AG10803 (cell line): Measurements from ENCODE around the gene SPRED3.

Experiments used
- DNase-seq: peaks from one replicate; pipeline ENCODE4 v3.0.0; 2010; ENCODE audit warnings: low read depth
- H3K4me3 ChIP-seq: 2 replicates; pipeline ENCODE4 v1.5.1; 2011; ENCODE audit warnings: mild to moderate bottlenecking, low read length, control low read depth
- CTCF ChIP-seq: conservative IDR thresholded peaks from 2 replicates; pipeline ENCODE4 v1.5.1; 2011; ENCODE audit warnings: mild to moderate bottlenecking, low read length, control low read depth, inconsistent platforms

The SPRED3 gene

GRCh38 chr19:38355728-38356725, 32.5 kb upstream of the SPRED3 start:
- H3K4me3 ChIP-seq = no peak overlapping the region
- no peak for DNase-seq
- TF ChIP-seq CTCF = no peak

- H3K4me3 ChIP-seq = no peak overlapping the region
- TF ChIP-seq CTCF = no peak
- no peak for DNase-seq
Measured at GRCh38 chr19:38358071-38358470, 30.4 kb upstream of the SPRED3 start.

GRCh38 chr19:38359242-38360021, 29.1 kb upstream of the SPRED3 start:
- TF ChIP-seq CTCF = no peak
- DNase-seq = no peak
- H3K4me3 ChIP-seq = no peak overlapping the region

- DNase-seq = no peak
- TF ChIP-seq CTCF = no peak
- H3K4me3 ChIP-seq = no peak overlapping the region
Measured at GRCh38 chr19:38360351-38360750, 28.1 kb upstream of the SPRED3 start.

- no peak for TF ChIP-seq CTCF
- DNase-seq = no peak
- peak overlapping the region; percentile 66 for H3K4me3 ChIP-seq
Measured at GRCh38 chr19:38360839-38361631, 27.5 kb upstream of the SPRED3 start.

- TF ChIP-seq CTCF = peak; percentile 16; the same call in 1 of the 2 replicates
- DNase-seq = peak; percentile 51
- peak overlapping the region; percentile 66 for H3K4me3 ChIP-seq
Measured at GRCh38 chr19:38361633-38362075, 26.8 kb upstream of the SPRED3 start.
